SH-SY5Y (cell line): ENCODE data around the gene RHOC.

Source experiments
- GATA2 ChIP-seq: IDR thresholded peaks from 2 replicates; pipeline ENCODE4 v1.6.1; 2011; ENCODE audit warnings: mild to moderate bottlenecking, low read depth, low read length
- GATA3 ChIP-seq: IDR thresholded peaks from 2 replicates; pipeline ENCODE4 v1.6.1; 2011; ENCODE audit warnings: low read depth, mild to moderate bottlenecking, low read length, moderate library complexity

Gene RHOC

DNA sequence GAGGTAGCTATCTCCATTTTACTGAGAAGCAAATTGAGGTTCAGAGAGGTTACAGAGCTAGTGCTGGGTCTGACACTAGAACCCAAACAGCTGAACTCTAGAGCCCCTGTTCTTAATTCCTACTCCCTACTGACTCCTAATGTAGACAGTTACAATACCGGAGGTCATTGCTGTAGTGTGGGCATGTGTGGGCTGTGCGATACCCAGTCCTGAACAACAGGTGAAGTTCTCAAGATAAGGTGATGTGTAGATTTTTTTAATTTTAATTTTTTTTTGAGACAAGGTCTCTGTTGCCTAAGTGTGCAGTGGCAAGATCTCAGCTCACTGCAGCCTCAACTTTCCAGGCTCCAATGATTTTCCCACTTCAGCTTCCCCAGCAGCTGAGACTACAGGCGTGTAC, 1.6 kb upstream of the RHOC start:
- no peak for TF ChIP-seq GATA3
- TF ChIP-seq GATA2 = no peak

GRCh38 chr1:112708002-112708448, 1.1 kb upstream of the RHOC start:
- no peak for TF ChIP-seq GATA2
- TF ChIP-seq GATA3 = no peak

- TF ChIP-seq GATA3 (no peak), GATA2 (no peak)
Measured at GRCh38 chr1:112707221-112708001, 484 bp upstream of the RHOC start.

DNA sequence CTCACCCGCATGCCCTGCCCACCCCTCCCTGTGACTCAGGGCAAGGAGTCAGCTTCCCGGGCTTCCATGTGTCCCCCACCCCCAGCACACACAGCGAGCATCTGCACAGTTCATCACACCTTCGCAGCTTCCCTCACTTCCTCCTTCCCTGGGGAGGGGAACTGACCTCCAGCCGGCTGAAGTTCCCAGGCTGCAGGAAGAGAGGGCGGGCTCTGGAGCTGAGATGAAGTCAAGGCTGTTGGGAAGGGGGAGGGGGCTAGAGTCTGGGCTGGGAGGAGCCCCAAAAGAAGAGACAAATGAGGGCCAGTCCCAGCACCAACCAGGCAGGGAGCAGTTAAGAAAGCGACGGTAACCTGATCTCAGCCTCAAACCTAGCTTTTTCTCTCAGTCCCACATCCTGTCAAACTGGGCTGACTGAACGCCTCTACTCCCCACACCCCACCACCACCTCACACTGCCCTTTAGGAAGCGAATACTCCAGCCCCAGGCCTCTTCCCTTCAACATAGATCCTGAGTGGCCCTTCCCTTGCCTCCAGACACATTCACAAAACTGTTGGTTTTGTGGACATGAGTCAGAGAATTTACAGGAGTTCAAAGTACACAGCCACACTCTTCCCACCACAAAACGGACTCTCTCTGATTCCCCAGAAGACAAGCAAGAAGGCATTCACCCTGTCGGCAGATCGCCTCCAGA, 1.8 kb downstream of the RHOC start:
- no peak for TF ChIP-seq GATA2
- no peak for TF ChIP-seq GATA3

GRCh38 chr1:112704391-112704933, 2.5 kb downstream of the RHOC start:
- TF ChIP-seq GATA2 (no peak), GATA3 (no peak)

DNA sequence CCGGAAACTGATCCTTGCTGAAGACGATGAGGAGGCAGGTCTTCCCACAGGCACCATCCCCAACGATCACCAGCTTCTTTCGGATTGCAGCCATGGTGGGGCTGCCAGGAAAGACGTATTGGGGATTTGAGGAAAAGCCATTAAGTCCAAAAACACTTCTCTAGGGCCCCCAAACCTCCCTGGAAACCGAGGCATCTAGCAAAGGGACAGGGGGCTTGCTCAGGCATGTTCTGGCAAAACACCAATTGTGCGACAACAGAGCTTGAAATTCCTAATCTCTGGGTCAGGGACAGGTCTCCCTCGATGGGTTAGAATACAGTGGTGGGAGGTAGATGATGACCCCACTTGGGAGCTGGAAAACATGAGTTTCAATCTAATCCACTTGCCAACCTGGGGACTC, 3.2 kb downstream of the RHOC start:
- TF ChIP-seq GATA2 (no peak), GATA3 (no peak)

DNA sequence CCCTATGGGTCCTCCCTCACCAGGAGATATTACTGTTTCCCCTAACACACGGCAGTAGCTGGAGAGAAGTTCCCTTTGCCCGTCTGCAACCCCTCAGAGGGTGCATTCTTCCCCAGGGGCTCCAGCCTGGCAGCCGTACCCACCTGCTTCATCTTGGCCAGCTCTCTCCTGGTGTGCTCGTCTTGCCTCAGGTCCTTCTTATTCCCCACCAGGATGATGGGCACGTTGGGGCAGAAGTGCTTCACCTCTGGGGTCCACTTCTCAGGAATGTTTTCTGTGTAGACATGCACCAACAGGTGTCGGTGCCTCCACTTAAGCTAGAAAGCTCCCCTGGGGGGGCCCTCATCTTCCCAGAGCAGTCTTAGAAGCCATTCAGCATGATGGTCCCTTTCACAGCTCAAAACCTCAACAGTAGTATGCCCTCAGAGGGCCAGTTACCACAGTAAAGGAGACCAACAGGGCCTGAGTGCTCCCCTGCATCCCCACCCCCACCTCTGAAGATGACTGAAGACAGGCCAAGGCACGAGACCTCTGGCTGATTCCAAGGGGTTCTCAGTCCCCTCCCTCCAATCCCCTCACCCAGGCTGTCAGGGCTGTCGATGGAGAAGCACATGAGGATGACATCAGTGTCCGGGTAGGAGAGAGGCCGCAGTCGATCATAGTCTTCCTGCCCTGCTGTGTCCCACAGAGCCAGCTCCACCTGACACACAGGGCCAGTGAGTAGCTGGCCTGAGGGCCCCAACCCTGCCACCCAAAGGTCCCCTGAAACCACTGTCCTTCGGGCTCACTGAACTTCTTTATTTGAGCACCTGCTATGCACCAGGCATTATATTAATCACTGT, 4.3 kb downstream of the RHOC start:
- TF ChIP-seq GATA3 (no peak), GATA2 (no peak)

- TF ChIP-seq GATA3 = no peak
- TF ChIP-seq GATA2 = no peak
Measured at GRCh38 chr1:112702067-112702395, 4.9 kb downstream of the RHOC start.

- no peak for TF ChIP-seq GATA3
- TF ChIP-seq GATA2 = no peak
Measured at GRCh38 chr1:112701227-112702066, 5.5 kb downstream of the RHOC start.

GRCh38 chr1:112700290-112701226, 6.4 kb downstream of the RHOC start:
- TF ChIP-seq GATA2 (no peak), GATA3 (no peak)

- TF ChIP-seq GATA2 (no peak), GATA3 (no peak)
Measured at GRCh38 chr1:112699425-112700144, 7.3 kb downstream of the RHOC start.
